LNCAP (cell line): ENCODE results near the gene ANO10.

Experiments used
- CTCF ChIP-seq: fragments of 450-650 bp; IDR thresholded peaks from 2 replicates; pipeline ENCODE4 v1.5.1; 2017; ENCODE audit warnings: mild to moderate bottlenecking

Gene ANO10

GRCh38 chr3:43369404-43370292, 252.2 kb downstream of the ANO10 start:
- TF ChIP-seq CTCF, result no peak

- no peak for TF ChIP-seq CTCF
Observed at GRCh38 chr3:43366885-43367284, 254.9 kb downstream of the ANO10 start.

- no peak for TF ChIP-seq CTCF
Observed at GRCh38 chr3:43366481-43366880, 255.3 kb downstream of the ANO10 start.

- TF ChIP-seq CTCF, result no peak
Observed at GRCh38 chr3:43365601-43366305, 256.1 kb downstream of the ANO10 start.

GRCh38 chr3:43364926-43365325, 256.9 kb downstream of the ANO10 start:
- TF ChIP-seq CTCF, result no peak

GRCh38 chr3:43364494-43364893, 257.3 kb downstream of the ANO10 start:
- no peak for TF ChIP-seq CTCF

- TF ChIP-seq CTCF, result no peak
Observed at GRCh38 chr3:43363621-43364266, 258.1 kb downstream of the ANO10 start.
